Rectal smooth muscle tissue (tissue), 1 donor: ENCODE measurements around the gene PMM1.
"Not testable (repeated sequence)": the region's sequence is repeated elsewhere in the genome, so short reads cannot be mapped to it uniquely, and the experiment has no call there.

Source experiments
- H3K27ac ChIP-seq: one replicate; pipeline ENCODE4 v1.7.0; 2013; ENCODE audit warnings: low read depth, low read length, inconsistent platforms
- H3K27me3 ChIP-seq: one replicate; pipeline ENCODE4 v1.7.0; 2013; ENCODE audit warnings: low read length; ENCODE audit not compliant: control insufficient read depth, insufficient read depth
- H3K36me3 ChIP-seq: one replicate; pipeline ENCODE4 v1.7.0; 2013; ENCODE audit warnings: low read length; ENCODE audit not compliant: control insufficient read depth, insufficient read depth
- H3K4me1 ChIP-seq: one replicate; pipeline ENCODE4 v1.7.0; 2013; ENCODE audit warnings: low read length; ENCODE audit not compliant: control insufficient read depth, insufficient read depth
- H3K4me3 ChIP-seq: one replicate; pipeline ENCODE4 v1.7.0; 2013; ENCODE audit warnings: low read length
- H3K9ac ChIP-seq: one replicate; pipeline ENCODE4 v1.7.0; 2013; ENCODE audit warnings: low read length

The PMM1 gene

GRCh38 chr22:41571786-41572185, 17.9 kb downstream of the PMM1 start:
- Histone ChIP-seq H3K4me3 (no peak overlapping the region), H3K9ac (no peak overlapping the region), H3K4me1 (no peaks in the 10 kb centered on the region)

DNA sequence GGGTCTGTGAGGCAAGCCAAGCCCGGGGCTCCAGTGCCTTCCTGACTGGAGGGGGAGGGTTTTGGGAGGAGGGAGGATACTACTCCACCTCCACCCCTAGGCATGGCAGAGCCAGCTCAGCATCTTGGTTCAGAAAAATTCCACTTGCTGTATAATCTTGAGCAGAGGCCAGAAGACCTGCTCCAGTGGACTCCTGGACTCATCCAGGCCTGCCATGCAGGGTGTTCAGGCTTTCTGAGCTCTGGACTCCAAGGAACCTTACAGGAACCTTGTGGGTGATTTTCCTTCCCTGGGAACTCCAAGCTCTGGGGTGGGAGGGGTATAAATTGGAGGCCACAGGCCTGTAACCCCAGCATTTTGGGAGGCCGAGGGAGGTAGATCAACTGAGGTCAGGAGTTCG, 19.4 kb downstream of the PMM1 start:
- Histone ChIP-seq H3K4me1 (no peaks in the 10 kb centered on the region), H3K36me3 (no peaks in the 10 kb centered on the region), H3K9ac (no peak overlapping the region), H3K4me3 (no peak overlapping the region), H3K27me3 (no peaks in the 10 kb centered on the region), H3K27ac (no peak overlapping the region)

More at GRCh38 chr22:41571786-41572185, 17.9 kb downstream of the PMM1 start:
- no peaks in the 10 kb centered on the region for H3K36me3 ChIP-seq
- H3K27ac ChIP-seq, result no peak overlapping the region
- H3K27me3 ChIP-seq, result no peaks in the 10 kb centered on the region

GRCh38 chr22:41568811-41569210, 20.8 kb downstream of the PMM1 start:
- no peak overlapping the region for H3K27ac ChIP-seq
- H3K9ac ChIP-seq, result no peak overlapping the region
- H3K36me3 ChIP-seq, result no peaks in the 10 kb centered on the region
- H3K27me3 ChIP-seq, result no peaks in the 10 kb centered on the region
- H3K4me1 ChIP-seq, result no peaks in the 10 kb centered on the region
- H3K4me3 ChIP-seq, result no peak overlapping the region

DNA sequence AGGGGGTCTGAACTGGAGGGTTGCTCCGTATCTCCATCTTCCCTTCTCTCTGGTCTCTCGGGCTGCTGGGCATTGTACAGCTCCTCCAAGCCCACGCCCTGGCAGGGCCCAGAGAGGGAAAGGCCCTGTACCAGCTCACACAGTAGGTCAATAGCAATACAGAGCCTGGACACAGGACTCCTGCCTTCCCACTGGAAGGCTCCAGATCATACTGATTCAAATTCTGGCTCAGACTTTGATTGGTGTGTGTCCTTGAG, 22.2 kb downstream of the PMM1 start:
- peaks cover 10% of the 10 kb centered on the region for H3K4me1 ChIP-seq
- H3K36me3 ChIP-seq, result no peaks in the 10 kb centered on the region
- no peak overlapping the region for H3K9ac ChIP-seq
- no peak overlapping the region for H3K27ac ChIP-seq
- H3K4me3 ChIP-seq, result no peak overlapping the region
- H3K27me3 ChIP-seq, result no peaks in the 10 kb centered on the region

DNA sequence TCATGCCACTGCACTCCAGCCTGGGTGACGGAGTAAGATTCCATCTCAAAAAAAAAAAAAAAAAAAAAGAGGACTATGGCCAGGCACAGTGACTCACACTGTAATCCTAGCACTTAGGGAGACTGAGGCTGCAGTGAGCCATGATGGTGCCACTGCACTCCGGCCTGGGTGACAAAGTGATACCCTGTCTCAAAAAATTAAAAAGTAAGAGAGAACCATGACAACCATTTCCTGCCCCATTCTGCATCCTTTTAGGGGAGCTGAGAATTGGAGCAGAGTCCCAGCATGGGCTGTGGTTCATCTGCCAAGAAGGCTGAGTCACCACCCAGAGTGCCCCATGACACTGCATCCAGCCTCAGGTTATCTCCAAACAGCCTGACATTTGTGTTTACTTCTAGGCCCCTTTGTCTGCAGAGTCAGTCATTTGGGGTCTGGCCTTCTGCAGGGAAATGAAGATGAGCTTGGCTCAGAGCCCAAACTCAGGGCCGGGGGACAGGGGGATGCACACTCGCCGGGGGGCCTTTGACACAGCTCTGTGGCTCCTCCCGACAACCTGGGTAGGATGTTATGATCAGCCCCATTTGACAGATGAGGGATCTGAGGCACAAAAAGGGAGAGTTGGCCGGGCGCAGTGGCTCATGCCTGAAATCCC, 24.1 kb downstream of the PMM1 start:
- no peaks in the 10 kb centered on the region for H3K36me3 ChIP-seq
- no peaks in the 10 kb centered on the region for H3K27me3 ChIP-seq
- H3K9ac ChIP-seq, result no peak overlapping the region
- H3K4me3 ChIP-seq, result no peak overlapping the region
- peaks cover 15% of the 10 kb centered on the region for H3K4me1 ChIP-seq
- peak overlapping the region; percentile 52 for H3K27ac ChIP-seq

DNA sequence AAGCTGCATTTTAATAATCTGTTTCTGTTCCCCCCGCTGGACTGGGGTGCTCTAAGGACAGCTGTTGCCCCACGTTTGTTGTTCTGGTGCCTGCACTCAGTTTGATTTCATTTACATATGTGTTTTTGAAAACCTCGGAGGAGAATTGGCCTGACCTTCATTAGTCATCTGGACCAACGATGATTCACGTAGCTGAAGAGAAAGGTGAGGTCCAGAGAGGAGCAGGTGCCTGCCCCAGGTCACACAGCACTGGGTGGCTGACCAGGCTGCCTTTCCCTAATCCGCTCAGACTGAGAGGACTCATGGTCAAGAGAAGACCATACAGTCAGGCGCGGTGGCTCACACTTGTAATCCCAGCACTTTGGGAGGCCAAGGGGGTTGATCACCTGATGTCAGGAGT, 25.1 kb downstream of the PMM1 start:
- Histone ChIP-seq H3K4me3 (no peak overlapping the region), H3K4me1 (peaks cover 19% of the 10 kb centered on the region)

DNA sequence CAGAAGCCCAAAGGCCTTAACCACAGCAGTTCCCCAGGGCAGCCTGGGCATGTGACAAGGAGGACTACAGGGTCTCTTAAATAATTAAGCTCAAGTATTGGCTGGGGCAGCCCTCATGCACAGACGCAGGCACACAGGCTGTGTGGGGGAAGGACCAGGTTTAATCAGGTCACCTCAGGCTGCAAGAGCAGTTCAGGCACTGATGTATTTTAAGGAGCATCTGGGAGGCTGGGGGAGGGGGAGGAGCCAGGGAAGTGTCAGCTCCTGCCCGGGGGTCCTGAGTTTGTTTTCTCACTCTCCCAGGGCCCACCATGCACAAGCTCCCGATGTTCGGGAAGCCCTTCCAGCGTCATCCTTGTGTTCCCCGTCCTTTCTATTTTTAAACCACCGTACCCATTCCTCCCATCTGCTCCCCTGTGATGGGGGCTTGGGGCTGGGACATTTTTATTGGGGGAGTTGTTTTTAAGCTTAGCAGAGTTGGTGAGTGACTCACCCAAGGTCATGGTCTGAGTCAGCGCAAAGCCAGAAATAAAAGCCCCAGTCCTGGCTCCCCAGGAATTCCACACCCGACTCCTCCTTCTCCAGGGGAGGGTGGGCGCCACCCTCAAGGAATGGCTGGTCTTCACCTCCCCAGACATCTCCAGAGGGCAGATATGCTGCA, 26.5 kb downstream of the PMM1 start:
- no peak overlapping the region for H3K9ac ChIP-seq
- H3K27me3 ChIP-seq, result no peaks in the 10 kb centered on the region
- H3K4me3 ChIP-seq, result no peak overlapping the region
- H3K27ac ChIP-seq, result peak overlapping the region; percentile 75
- peaks cover 19% of the 10 kb centered on the region for H3K4me1 ChIP-seq
- H3K36me3 ChIP-seq, result no peaks in the 10 kb centered on the region

More for the DNA sequence above, 25.1 kb downstream of the PMM1 start:
- Histone ChIP-seq H3K9ac (no peak overlapping the region), H3K27ac (peak overlapping the region; percentile 24), H3K36me3 (no peaks in the 10 kb centered on the region), H3K27me3 (no peaks in the 10 kb centered on the region)

DNA sequence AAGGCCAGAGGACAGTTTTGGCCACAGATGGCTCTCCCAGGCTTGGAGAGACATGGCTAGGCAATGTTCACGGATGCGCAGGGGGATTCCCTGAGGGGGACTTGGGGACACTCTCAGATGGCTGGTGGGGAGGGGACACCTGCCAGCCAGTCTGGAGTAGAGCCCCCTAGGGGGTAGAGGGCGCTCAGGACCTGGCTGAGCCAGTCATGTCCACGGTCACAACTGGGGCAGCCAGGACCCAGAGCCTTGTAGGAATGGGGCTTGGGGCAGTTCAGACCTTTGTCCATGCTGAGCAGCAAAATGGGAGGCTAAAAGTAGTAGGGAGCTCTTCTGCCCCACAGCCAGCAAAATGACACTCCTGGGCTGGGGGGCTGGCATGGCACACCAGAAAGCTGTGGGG, 27.2 kb downstream of the PMM1 start:
- Histone ChIP-seq H3K4me1 (peaks cover 21% of the 10 kb centered on the region), H3K9ac (no peak overlapping the region), H3K27me3 (no peaks in the 10 kb centered on the region), H3K36me3 (no peaks in the 10 kb centered on the region), H3K4me3 (no peak overlapping the region), H3K27ac (peak overlapping the region; percentile 75)

GRCh38 chr22:41561788-41562187, 27.9 kb downstream of the PMM1 start:
- peak overlapping the region; percentile 82 for H3K27ac ChIP-seq
- H3K4me3 ChIP-seq, result peak overlapping the region; percentile 68

DNA sequence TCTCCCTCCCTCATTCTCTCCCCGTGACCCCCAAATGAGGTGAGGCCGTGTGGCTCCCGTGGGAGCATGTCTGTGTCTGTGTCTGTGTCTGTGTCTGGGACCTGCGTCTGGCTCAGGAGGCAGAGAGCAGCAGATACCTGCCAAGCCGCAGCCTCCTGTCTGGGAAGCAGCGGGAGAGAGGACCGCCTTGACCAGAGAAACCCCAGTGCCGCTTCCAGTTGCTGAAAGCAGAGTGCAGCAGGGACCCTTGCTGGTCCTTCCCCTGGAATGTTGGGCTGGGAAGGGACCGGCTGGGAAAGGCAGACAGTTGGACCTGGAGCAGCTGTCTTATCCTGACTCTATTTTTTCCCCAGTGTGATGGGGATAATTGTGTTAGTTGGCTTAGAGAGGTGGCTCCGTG, 28.3 kb downstream of the PMM1 start:
- peak overlapping the region; percentile 68 for H3K4me3 ChIP-seq
- no peaks in the 10 kb centered on the region for H3K27me3 ChIP-seq
- peak overlapping the region; percentile 62 for H3K9ac ChIP-seq
- H3K27ac ChIP-seq, result peak overlapping the region; percentile 82
- peaks cover 22% of the 10 kb centered on the region for H3K4me1 ChIP-seq
- H3K36me3 ChIP-seq, result no peaks in the 10 kb centered on the region

More at GRCh38 chr22:41561788-41562187, 27.9 kb downstream of the PMM1 start:
- H3K4me1 ChIP-seq, result peaks cover 22% of the 10 kb centered on the region
- no peaks in the 10 kb centered on the region for H3K36me3 ChIP-seq
- H3K9ac ChIP-seq, result no peak overlapping the region
- no peaks in the 10 kb centered on the region for H3K27me3 ChIP-seq

DNA sequence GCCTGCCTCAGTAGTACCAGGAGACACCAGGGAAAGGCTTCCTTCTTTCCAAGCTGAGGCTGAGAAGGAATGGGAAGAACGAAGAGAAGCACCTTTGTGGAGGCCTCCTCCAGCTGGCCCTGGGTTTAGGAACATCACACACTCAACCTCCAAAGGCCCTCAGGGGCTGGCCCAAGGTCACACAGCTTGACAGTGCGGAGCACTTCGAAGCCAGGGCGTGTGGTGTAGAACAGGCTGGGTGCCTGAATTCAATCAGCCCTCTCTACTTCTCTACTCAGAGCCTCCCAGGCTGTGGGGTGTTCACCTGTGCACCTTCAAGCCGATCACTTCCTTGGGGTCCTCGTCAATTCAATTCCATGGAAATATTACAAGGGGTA, 29.6 kb downstream of the PMM1 start:
- H3K27me3 ChIP-seq, result no peaks in the 10 kb centered on the region
- H3K4me3 ChIP-seq, result peak overlapping the region; percentile 68
- no peak overlapping the region for H3K9ac ChIP-seq
- peak overlapping the region; percentile 82 for H3K27ac ChIP-seq
- no peaks in the 10 kb centered on the region for H3K36me3 ChIP-seq
- peaks cover 22% of the 10 kb centered on the region for H3K4me1 ChIP-seq

DNA sequence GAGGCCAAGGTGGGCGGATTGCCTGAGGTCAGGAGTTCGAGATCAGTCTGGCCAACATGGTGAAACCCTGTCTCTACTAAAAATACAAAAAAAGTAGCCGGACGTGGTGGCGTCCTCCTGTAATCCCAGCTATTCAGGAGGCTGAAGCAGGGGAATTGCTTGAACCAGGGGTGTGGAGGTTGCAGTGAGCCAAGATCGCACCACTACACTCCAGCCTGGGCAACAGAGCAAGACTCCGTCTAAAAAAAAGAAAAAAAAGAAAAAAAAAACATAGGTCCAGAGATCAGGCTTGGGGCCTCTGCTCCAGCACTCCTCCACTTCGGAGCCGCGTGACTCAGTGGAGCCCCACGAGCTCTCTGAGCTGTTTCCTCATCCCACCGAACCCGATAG, 31.4 kb downstream of the PMM1 start:
- H3K27me3 ChIP-seq, H3K27ac ChIP-seq, H3K4me3 ChIP-seq, H3K36me3 ChIP-seq, H3K9ac ChIP-seq: not testable (repeated sequence)
- peaks cover 19% of the 10 kb centered on the region for H3K4me1 ChIP-seq
